Spinal cord (tissue), 10 donors: ENCODE data around the gene FAM78B. TPM values are rescaled to one million over a fixed set of nuclear protein-coding genes. Genes with fewer than 3 reads are reported as not detected.

Experiments
- DNase-seq, 6 donors: peaks; one replicate each; pipeline versions ENCODE4 v3.0.0 to v3.0.0-alpha.2; 2013 to 2015; ENCODE audit warnings: low spot score in 6 of 6, low read depth in 4 of 6
- H3K27ac ChIP-seq: one replicate; pipeline ENCODE4 v1.5.1; 2013; ENCODE audit warnings: low read depth, low read length, control low read depth
- H3K27me3 ChIP-seq: one replicate; pipeline ENCODE4 v1.6.1; 2013; ENCODE audit warnings: low read length; ENCODE audit not compliant: control insufficient read depth, insufficient read depth
- H3K36me3 ChIP-seq: one replicate; pipeline ENCODE4 v1.6.1; 2013; ENCODE audit warnings: low read length; ENCODE audit not compliant: control insufficient read depth, insufficient read depth
- H3K4me1 ChIP-seq: one replicate; pipeline ENCODE4 v1.6.1; 2013; ENCODE audit warnings: low read length; ENCODE audit not compliant: control insufficient read depth, insufficient read depth
- H3K4me3 ChIP-seq: one replicate; pipeline ENCODE4 v1.5.1; 2013; ENCODE audit warnings: low read depth, low read length, control low read depth
- H3K9me3 ChIP-seq: one replicate; pipeline ENCODE4 v1.6.1; 2013; ENCODE audit warnings: low read length; ENCODE audit not compliant: control insufficient read depth, insufficient read depth
- WGBS: methylation state at CpG from one replicate; pipeline ENCODE4 v1.1.5; 2013; ENCODE audit warnings: missing lambda C conversion rate; ENCODE audit not compliant: insufficient coverage; 5-methylcytosine and 5-hydroxymethylcytosine counted together
- polyA plus RNA-seq, 2 donors: library from polyadenylated mRNA; unstranded; fragments of 120-200 nt; gene quantifications; one replicate each; pipeline ENCODE4 v1.2.1, GENCODE V29; 2013; ENCODE audit not compliant: insufficient read length in 2 of 2
- total RNA-seq, 2 donors: library from RNA; depleted of rRNA in 1 of 2; stranded (reverse); fragments of 120-200 nt in 1 of 2; fragments of >200 nt in 1 of 2; gene quantifications; one replicate each; pipeline versions ENCODE4 v1.2.3 to v1.2.4, GENCODE V29; 2013 to 2014
- donor health status: healthy.

Gene FAM78B
- total and polyA plus RNA-seq, 4 donors: 4.5 to 19.9 (median 10.7) TPM

DNA sequence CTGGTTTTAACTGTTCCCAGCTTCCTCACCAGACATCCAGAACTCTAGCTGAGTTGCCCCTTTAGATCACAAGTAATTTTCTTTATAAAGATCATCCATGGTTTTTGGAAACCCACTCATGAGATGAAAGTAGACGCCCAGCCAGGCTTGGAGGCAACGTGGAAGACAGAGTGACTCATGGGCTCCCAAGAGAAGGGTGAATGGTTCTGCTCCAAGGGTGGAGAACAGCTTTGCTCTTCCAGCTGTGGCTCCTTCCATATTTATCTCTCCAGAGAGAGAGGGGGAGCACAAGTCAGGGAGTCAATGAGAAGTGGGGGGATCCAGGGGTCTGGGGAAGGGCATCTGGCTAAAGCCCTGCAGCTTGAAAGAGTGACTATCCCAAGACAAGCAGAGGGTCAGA lies 13.8 kb downstream of the FAM78B start:
- H3K4me3 ChIP-seq: no peak overlapping the region
- no peaks in the 10 kb centered on the region for H3K36me3 ChIP-seq
- H3K27me3 ChIP-seq: no peaks in the 10 kb centered on the region
- no peak overlapping the region for H3K27ac ChIP-seq
- H3K4me1 ChIP-seq: peaks cover 6% of the 10 kb centered on the region
- no CpG with 5 or more reads among the region's 2 CpGs for WGBS
- no peak for DNase-seq
- no peaks in the 10 kb centered on the region for H3K9me3 ChIP-seq

DNA sequence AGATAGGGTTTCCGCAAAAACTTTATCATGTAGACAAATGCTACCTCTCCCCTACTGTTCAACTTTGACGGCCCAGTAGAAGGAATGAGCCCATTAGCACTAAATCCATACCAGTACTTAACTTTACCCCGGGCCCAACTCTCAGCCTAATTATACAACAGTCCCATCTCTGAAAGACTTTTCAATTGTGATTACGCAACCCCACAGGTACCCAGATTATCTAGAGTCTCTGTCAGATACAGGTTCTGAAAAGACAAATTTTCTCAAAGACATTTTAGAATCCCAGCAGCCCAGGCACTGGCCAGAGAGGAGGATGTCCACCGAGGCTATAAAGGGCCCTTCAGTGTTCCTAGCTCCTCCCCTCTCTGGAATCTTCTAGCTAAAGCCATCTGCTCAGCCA lies 15.0 kb downstream of the FAM78B start:
- Histone ChIP-seq H3K27me3 (no peaks in the 10 kb centered on the region), H3K27ac (no peak overlapping the region), H3K36me3 (no peaks in the 10 kb centered on the region), H3K4me1 (no peaks in the 10 kb centered on the region), H3K4me3 (no peak overlapping the region), H3K9me3 (no peaks in the 10 kb centered on the region)
- WGBS: 92% methylated on average over 5 of the region's 5 CpGs
- no peak for DNase-seq

DNA sequence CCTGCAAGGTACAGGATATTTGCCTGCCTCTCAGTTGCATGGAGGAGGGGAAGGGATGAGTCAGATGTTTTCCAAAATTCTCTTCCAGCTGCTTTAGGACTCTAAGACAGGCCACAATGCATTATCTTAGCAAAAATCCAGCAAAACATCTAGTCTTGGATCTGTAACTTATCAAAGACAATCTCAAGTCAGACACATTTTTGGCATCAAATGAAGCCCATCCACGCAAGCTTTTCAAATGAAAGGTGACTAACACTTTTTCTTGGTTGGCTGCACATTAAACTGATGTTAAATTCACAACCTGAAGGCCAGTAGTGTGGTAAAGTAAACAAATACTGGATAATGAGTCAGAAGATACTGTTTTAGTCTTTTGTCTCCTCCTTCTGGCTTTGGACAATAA lies 21.3 kb downstream of the FAM78B start:
- Histone ChIP-seq H3K27ac (no peak overlapping the region), H3K9me3 (no peaks in the 10 kb centered on the region), H3K4me1 (no peaks in the 10 kb centered on the region), H3K36me3 (no peaks in the 10 kb centered on the region), H3K27me3 (no peaks in the 10 kb centered on the region), H3K4me3 (no peak overlapping the region)
- DNase-seq: no peak
- 50% methylated on average over 1 of the region's 1 CpG for WGBS

DNA sequence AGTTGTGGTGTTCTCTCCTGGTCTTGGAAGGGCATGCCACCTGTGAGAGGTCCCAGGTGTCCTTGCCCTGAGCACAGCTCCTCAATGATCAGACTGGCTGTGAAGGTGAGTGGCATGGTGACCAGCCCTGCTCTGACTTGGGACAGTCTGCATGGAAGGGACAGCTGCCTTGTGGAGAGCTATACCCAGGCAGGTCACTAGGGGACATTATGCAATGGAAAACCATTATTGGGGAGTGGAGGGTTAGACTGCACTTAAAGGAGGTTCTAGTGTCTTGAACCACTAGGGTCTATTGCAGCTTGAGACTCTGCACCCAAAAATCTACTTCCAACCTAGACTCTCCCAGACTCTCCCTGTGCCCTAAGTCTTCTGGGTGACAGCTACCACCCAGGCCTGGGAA lies 24.8 kb downstream of the FAM78B start:
- Histone ChIP-seq H3K9me3 (no peaks in the 10 kb centered on the region), H3K27ac (no peak overlapping the region), H3K36me3 (no peaks in the 10 kb centered on the region), H3K27me3 (no peaks in the 10 kb centered on the region), H3K4me1 (no peaks in the 10 kb centered on the region), H3K4me3 (no peak overlapping the region)
- no peak for DNase-seq

DNA sequence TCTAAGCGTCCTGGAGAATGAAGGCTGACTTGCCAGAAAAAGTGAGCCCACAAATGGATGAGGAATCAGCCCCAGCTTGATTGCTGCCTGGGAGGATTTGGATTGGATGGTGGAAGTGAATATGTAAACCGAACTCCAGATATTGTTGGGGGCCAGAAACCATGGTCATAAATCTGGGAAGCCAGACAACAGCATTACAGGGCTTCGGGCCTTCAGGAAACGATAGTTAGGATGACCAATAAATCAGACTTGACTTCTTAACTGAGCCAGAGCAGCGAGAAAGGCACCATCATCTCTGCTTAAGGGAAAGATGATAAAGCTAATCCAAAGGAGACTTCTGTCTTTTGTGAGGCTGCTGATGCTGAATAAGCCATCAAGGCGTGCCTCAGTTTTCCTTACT lies 26.6 kb downstream of the FAM78B start:
- H3K4me3 ChIP-seq: no peak overlapping the region
- 60% methylated on average over 5 of the region's 6 CpGs for WGBS
- H3K9me3 ChIP-seq: no peaks in the 10 kb centered on the region
- no peak overlapping the region for H3K27ac ChIP-seq
- no peaks in the 10 kb centered on the region for H3K4me1 ChIP-seq
- no peaks in the 10 kb centered on the region for H3K27me3 ChIP-seq
- H3K36me3 ChIP-seq: no peaks in the 10 kb centered on the region
- DNase-seq: peak in 1 of 6 donors; percentile 53

DNA sequence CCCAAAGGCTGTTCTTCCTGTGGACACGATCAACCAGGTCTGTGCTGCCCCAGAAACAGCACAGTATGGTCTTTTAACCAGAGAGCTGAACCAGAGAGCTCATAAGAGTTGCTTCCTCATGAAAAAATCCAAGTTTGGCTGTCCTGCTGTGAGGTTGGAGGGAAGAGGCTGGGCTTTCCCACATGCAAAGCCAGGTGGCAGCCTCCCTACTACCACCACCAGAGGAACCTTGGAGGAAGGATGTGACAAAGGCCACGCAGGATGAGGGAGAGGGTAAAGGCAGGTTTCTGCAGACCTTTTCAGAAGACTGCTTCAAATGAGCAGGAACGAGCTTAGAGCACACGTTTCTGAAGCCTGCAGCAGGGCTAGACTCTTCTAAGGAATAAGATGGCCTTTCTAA lies 27.1 kb downstream of the FAM78B start:
- 72% methylated on average over 4 of the region's 4 CpGs for WGBS
- Histone ChIP-seq H3K36me3 (no peaks in the 10 kb centered on the region), H3K27ac (no peak overlapping the region), H3K4me1 (no peaks in the 10 kb centered on the region), H3K27me3 (no peaks in the 10 kb centered on the region), H3K9me3 (no peaks in the 10 kb centered on the region), H3K4me3 (no peak overlapping the region)
- no peak for DNase-seq

DNA sequence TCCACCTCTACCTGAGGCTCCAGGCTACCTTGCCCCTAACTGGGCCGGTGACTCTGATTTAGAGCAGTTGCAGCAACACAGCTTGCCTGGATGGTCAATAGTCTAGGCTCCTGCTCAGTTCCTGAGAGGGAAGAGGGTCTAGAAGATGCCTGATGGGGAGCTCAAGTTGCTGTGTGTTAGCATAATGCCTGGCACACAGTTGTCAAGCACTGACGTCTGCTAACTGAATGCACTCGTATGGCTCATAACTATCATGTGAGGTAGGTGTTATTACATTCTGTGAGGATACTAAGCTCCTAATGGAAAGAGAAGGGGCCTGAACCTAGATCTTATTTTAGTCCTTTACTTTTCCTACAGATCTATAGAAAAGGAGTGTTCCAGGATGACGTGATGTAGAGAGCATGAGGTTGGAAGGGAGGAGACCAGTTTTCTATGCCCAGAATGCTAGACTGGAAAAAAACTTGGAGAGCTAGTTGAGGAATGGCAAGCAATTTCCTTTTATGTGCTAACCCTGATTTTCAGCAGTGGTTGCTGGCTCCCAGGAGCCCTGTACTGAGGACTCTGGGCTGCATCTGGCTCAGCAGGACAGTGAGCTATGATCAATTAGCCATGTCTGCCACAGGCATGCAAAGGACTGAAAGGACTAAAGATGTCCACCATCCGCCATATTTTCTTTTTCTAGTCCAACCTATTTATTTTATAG lies 30.0 kb downstream of the FAM78B start:
- 78% methylated on average over 3 of the region's 5 CpGs for WGBS
- Histone ChIP-seq H3K27me3 (no peaks in the 10 kb centered on the region), H3K4me1 (no peaks in the 10 kb centered on the region), H3K9me3 (no peaks in the 10 kb centered on the region), H3K36me3 (no peaks in the 10 kb centered on the region), H3K4me3 (no peak overlapping the region), H3K27ac (no peak overlapping the region)
- peak in 1 of 6 donors; percentile 41 for DNase-seq

DNA sequence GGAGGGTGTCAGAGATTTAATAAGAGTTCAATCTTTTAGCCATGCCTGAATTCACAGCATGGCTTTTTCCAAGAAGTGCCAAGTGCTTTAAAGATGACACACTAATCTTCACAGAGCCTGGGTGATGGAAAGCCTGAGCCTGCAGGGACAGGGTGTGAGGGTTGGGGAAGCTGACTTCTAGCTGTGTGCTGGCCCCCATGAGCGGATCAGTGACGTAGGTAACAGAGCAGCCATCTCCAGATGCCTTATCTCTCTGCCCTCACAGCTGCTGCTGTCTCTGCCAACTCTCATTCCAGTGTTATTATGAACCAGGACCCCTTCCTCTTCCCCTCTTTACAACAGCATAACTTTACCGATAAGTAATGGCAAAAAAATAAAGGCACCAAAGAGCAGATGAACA lies 30.6 kb downstream of the FAM78B start:
- 86% methylated on average over 2 of the region's 3 CpGs for WGBS
- no peak overlapping the region for H3K4me3 ChIP-seq
- no peaks in the 10 kb centered on the region for H3K4me1 ChIP-seq
- no peak overlapping the region for H3K27ac ChIP-seq
- H3K36me3 ChIP-seq: no peaks in the 10 kb centered on the region
- no peaks in the 10 kb centered on the region for H3K27me3 ChIP-seq
- peak in 1 of 6 donors; percentile 49 for DNase-seq
- H3K9me3 ChIP-seq: no peaks in the 10 kb centered on the region

DNA sequence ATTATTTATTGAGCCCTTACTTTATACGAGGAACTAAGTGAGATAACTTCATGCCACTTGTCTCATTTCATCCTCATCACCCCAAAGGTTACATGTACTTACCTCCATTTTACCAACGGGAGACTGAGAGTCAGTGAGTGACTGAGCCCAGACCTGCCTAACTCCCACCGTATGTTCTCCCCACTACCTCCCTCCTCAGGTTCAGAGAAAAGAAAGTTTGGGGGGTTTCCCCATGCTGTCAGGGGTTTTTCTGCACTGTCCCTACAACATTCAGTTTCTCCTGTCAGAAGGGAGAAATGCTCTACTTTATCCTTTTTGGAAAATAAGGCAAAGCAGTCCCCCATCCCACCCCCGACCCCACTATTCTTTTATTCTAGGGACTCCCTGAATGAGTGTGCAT lies 32.9 kb downstream of the FAM78B start:
- H3K27ac ChIP-seq: no peak overlapping the region
- 90% methylated on average over 1 of the region's 4 CpGs for WGBS

DNA sequence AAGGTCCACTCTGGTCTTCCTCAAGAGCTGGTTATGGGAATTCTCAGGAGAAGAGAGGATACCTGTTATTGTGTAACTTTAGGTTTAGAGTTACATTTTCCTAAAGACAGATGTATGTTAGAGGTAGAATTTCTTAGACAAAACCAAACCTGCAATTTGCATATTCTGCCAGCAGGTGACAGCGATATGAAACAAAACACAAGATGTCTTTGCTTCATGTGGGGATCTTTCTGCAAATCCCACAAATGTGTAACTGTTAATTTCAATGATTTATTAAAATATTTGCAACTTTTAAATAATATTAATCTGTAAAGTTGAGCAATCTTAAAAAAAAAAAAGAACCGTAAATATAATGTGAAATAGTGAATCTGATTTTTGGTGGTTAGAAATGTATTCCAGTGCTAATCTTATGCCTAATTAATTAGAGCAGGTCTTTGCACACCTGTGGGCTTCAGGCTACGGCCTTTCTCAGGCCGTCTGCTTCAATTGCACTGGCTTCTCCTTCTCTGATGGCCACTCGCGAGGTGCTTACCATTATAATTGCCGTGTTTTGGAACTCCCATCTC lies 33.4 kb downstream of the FAM78B start:
- Histone ChIP-seq H3K9me3 (no peaks in the 10 kb centered on the region), H3K4me3 (no peak overlapping the region), H3K4me1 (no peaks in the 10 kb centered on the region), H3K36me3 (no peaks in the 10 kb centered on the region), H3K27me3 (no peaks in the 10 kb centered on the region), H3K27ac (no peak overlapping the region)
- WGBS: 87% methylated on average over 5 of the region's 7 CpGs
- no peak for DNase-seq

More for the DNA sequence above, 32.9 kb downstream of the FAM78B start:
- no peaks in the 10 kb centered on the region for H3K36me3 ChIP-seq
- H3K4me1 ChIP-seq: no peaks in the 10 kb centered on the region
- no peak overlapping the region for H3K4me3 ChIP-seq
- no peak for DNase-seq
- H3K27me3 ChIP-seq: no peaks in the 10 kb centered on the region
- H3K9me3 ChIP-seq: no peaks in the 10 kb centered on the region
